ENCODE data around the gene ZNF541. TPM values are rescaled to one million over a fixed set of nuclear protein-coding genes. Genes with fewer than 3 reads are reported as not detected.

Gene ZNF541
- not detected for polyA plus RNA-seq (2013, experiment 1 of 2)
- not detected for polyA plus RNA-seq (2013, experiment 2 of 2)

- no peaks in the 10 kb centered on the region for H3K36me3 ChIP-seq (ENCODE audit: insufficient read depth, low read length)
- WGBS: 97% methylated on average over 89 of the region's 89 CpGs
- no peaks in the 10 kb centered on the region for H3K9me3 ChIP-seq (ENCODE audit: insufficient read depth, low read depth, low read length)
- H3K4me1 ChIP-seq (ENCODE audit: insufficient read depth, low read length): no peaks in the 10 kb centered on the region
- H3K4me3 ChIP-seq (ENCODE audit: low read length): no peak within 1 kb of the TSS
- H3K27ac ChIP-seq (ENCODE audit: low read depth, low read length): no peak within 1 kb of the TSS
- no peak within 1 kb of the TSS for H3K9ac ChIP-seq (ENCODE audit: low read depth, low read length)
- H3K27me3 ChIP-seq (ENCODE audit: insufficient read depth, low read length): no peaks in the 10 kb centered on the region
These were observed at the start of gene ZNF541 for GRCh38 chr19:47573071-47574026. TSS of gene ZNF541 (minus strand) at chr19:47573148. CDS start at chr19:47555856, 17,292 bp downstream.

- H3K27ac ChIP-seq (ENCODE audit: low read depth, low read length): peak overlapping the region; percentile 87
- WGBS: 11% methylated on average over 6 of the region's 6 CpGs
- no peaks in the 10 kb centered on the region for H3K36me3 ChIP-seq (ENCODE audit: insufficient read depth, low read length)
- no peaks in the 10 kb centered on the region for H3K9me3 ChIP-seq (ENCODE audit: insufficient read depth, low read depth, low read length)
- peak overlapping the region; percentile 48; the same call in 1 of the 2 replicates for H3K9ac ChIP-seq (ENCODE audit: low read depth, low read length)
- peak overlapping the region; percentile 18; the same call in 1 of the 2 replicates for H3K4me3 ChIP-seq (ENCODE audit: low read length)
- H3K4me1 ChIP-seq (ENCODE audit: insufficient read depth, low read length): peaks cover 45% of the 10 kb centered on the region
- H3K27me3 ChIP-seq (ENCODE audit: insufficient read depth, low read length): no peaks in the 10 kb centered on the region
These were observed 46.8 kb upstream of the ZNF541 start for GRCh38 chr19:47619763-47620162.

GRCh38 chr19:47618771-47619170 is 45.8 kb upstream of the ZNF541 start:
- Histone ChIP-seq H3K36me3 (ENCODE audit: insufficient read depth, low read length) (no peaks in the 10 kb centered on the region), H3K9ac (ENCODE audit: low read depth, low read length) (no peak overlapping the region), H3K4me3 (ENCODE audit: low read length) (no peak overlapping the region), H3K27me3 (ENCODE audit: insufficient read depth, low read length) (no peaks in the 10 kb centered on the region), H3K4me1 (ENCODE audit: insufficient read depth, low read length) (peaks cover 46% of the 10 kb centered on the region), H3K27ac (ENCODE audit: low read depth, low read length) (peak overlapping the region; percentile 69), H3K9me3 (ENCODE audit: insufficient read depth, low read depth, low read length) (no peaks in the 10 kb centered on the region)
- 88% methylated on average over 12 of the region's 14 CpGs for WGBS

- 0 out of 2 replicates have a peak, but pooled peaks cover 2% of the 10 kb centered on the region for H3K36me3 ChIP-seq (ENCODE audit: insufficient read depth, low read length)
- WGBS: 92% methylated on average over 7 of the region's 7 CpGs
- no peak overlapping the region for H3K9ac ChIP-seq (ENCODE audit: low read depth, low read length)
These were observed 42.8 kb upstream of the ZNF541 start for GRCh38 chr19:47615714-47616113.

GRCh38 chr19:47615230-47615629 is 42.3 kb upstream of the ZNF541 start:
- 85% methylated on average over 7 of the region's 7 CpGs for WGBS
- no peak overlapping the region for H3K27ac ChIP-seq (ENCODE audit: low read depth, low read length)
- no peaks in the 10 kb centered on the region for H3K27me3 ChIP-seq (ENCODE audit: insufficient read depth, low read length)
- peaks cover 45% of the 10 kb centered on the region for H3K4me1 ChIP-seq (ENCODE audit: insufficient read depth, low read length)
- no peaks in the 10 kb centered on the region for H3K9me3 ChIP-seq (ENCODE audit: insufficient read depth, low read depth, low read length)
- no peak overlapping the region for H3K4me3 ChIP-seq (ENCODE audit: low read length)
- H3K9ac ChIP-seq (ENCODE audit: low read depth, low read length): no peak overlapping the region
- 0 out of 2 replicates have a peak, but pooled peaks cover 2% of the 10 kb centered on the region for H3K36me3 ChIP-seq (ENCODE audit: insufficient read depth, low read length)

More at GRCh38 chr19:47615714-47616113, 42.8 kb upstream of the ZNF541 start:
- Histone ChIP-seq H3K9me3 (ENCODE audit: insufficient read depth, low read depth, low read length) (no peaks in the 10 kb centered on the region), H3K4me3 (ENCODE audit: low read length) (no peak overlapping the region), H3K4me1 (ENCODE audit: insufficient read depth, low read length) (peaks cover 45% of the 10 kb centered on the region), H3K27me3 (ENCODE audit: insufficient read depth, low read length) (no peaks in the 10 kb centered on the region), H3K27ac (ENCODE audit: low read depth, low read length) (no peak overlapping the region)

- 92% methylated on average over 10 of the region's 10 CpGs for WGBS
- no peak overlapping the region for H3K4me3 ChIP-seq (ENCODE audit: low read length)
- H3K9ac ChIP-seq (ENCODE audit: low read depth, low read length): no peak overlapping the region
- no peaks in the 10 kb centered on the region for H3K27me3 ChIP-seq (ENCODE audit: insufficient read depth, low read length)
- H3K36me3 ChIP-seq (ENCODE audit: insufficient read depth, low read length): 0 out of 2 replicates have a peak, but pooled peaks cover 2% of the 10 kb centered on the region
- H3K27ac ChIP-seq (ENCODE audit: low read depth, low read length): no peak overlapping the region; the same call in 1 of the 2 replicates
- H3K9me3 ChIP-seq (ENCODE audit: insufficient read depth, low read depth, low read length): no peaks in the 10 kb centered on the region
- peaks cover 38% of the 10 kb centered on the region for H3K4me1 ChIP-seq (ENCODE audit: insufficient read depth, low read length)
These were observed 41.6 kb upstream of the ZNF541 start for GRCh38 chr19:47614559-47614958.

- Histone ChIP-seq H3K9ac (ENCODE audit: low read depth, low read length) (peak overlapping the region; percentile 52; the same call in 1 of the 2 replicates), H3K27me3 (ENCODE audit: insufficient read depth, low read length) (no peaks in the 10 kb centered on the region), H3K9me3 (ENCODE audit: insufficient read depth, low read depth, low read length) (no peaks in the 10 kb centered on the region), H3K27ac (ENCODE audit: low read depth, low read length) (peak overlapping the region; percentile 96; the same call in 1 of the 2 replicates), H3K4me3 (ENCODE audit: low read length) (no peak overlapping the region), H3K4me1 (ENCODE audit: insufficient read depth, low read length) (peaks cover 34% of the 10 kb centered on the region), H3K36me3 (ENCODE audit: insufficient read depth, low read length) (0 out of 2 replicates have a peak, but pooled peaks cover 2% of the 10 kb centered on the region)
- 29% methylated on average over 3 of the region's 3 CpGs for WGBS
These were observed 41.0 kb upstream of the ZNF541 start for GRCh38 chr19:47614021-47614295.

GRCh38 chr19:47613165-47614020 is 40.4 kb upstream of the ZNF541 start:
- Histone ChIP-seq H3K27ac (ENCODE audit: low read depth, low read length) (peak overlapping the region; percentile 96), H3K9ac (ENCODE audit: low read depth, low read length) (peak overlapping the region; percentile 52), H3K4me1 (ENCODE audit: insufficient read depth, low read length) (peaks cover 28% of the 10 kb centered on the region), H3K27me3 (ENCODE audit: insufficient read depth, low read length) (no peaks in the 10 kb centered on the region), H3K9me3 (ENCODE audit: insufficient read depth, low read depth, low read length) (no peaks in the 10 kb centered on the region), H3K36me3 (ENCODE audit: insufficient read depth, low read length) (0 out of 2 replicates have a peak, but pooled peaks cover 2% of the 10 kb centered on the region), H3K4me3 (ENCODE audit: low read length) (peak overlapping the region; percentile 21)
- 31% methylated on average over 13 of the region's 14 CpGs for WGBS

GRCh38 chr19:47610902-47611301 is 38.0 kb upstream of the ZNF541 start:
- no peak overlapping the region for H3K9ac ChIP-seq (ENCODE audit: low read depth, low read length)
- H3K9me3 ChIP-seq (ENCODE audit: insufficient read depth, low read depth, low read length): no peaks in the 10 kb centered on the region
- H3K4me1 ChIP-seq (ENCODE audit: insufficient read depth, low read length): peaks cover 21% of the 10 kb centered on the region
- H3K4me3 ChIP-seq (ENCODE audit: low read length): peak overlapping the region; percentile 97
- 0 out of 2 replicates have a peak, but pooled peaks cover 2% of the 10 kb centered on the region for H3K36me3 ChIP-seq (ENCODE audit: insufficient read depth, low read length)
- WGBS: 84% methylated on average over 7 of the region's 7 CpGs
- H3K27me3 ChIP-seq (ENCODE audit: insufficient read depth, low read length): no peaks in the 10 kb centered on the region
- H3K27ac ChIP-seq (ENCODE audit: low read depth, low read length): peak overlapping the region; percentile 58; the same call in 1 of the 2 replicates

- Histone ChIP-seq H3K4me3 (ENCODE audit: low read length) (peak overlapping the region; percentile 97), H3K9me3 (ENCODE audit: insufficient read depth, low read depth, low read length) (no peaks in the 10 kb centered on the region), H3K27ac (ENCODE audit: low read depth, low read length) (peak overlapping the region; percentile 89), H3K9ac (ENCODE audit: low read depth, low read length) (peak overlapping the region; percentile 78), H3K27me3 (ENCODE audit: insufficient read depth, low read length) (no peaks in the 10 kb centered on the region), H3K4me1 (ENCODE audit: insufficient read depth, low read length) (peaks cover 21% of the 10 kb centered on the region), H3K36me3 (ENCODE audit: insufficient read depth, low read length) (0 out of 2 replicates have a peak, but pooled peaks cover 2% of the 10 kb centered on the region)
- 2% methylated on average over 46 of the region's 50 CpGs for WGBS
These were observed 37.3 kb upstream of the ZNF541 start for GRCh38 chr19:47609906-47610894.
